ENCODE data around the gene ARSG. TPM values are rescaled to one million over a fixed set of nuclear protein-coding genes. Genes with fewer than 3 reads are reported as not detected.

ARSG gene
- total and polyA plus RNA-seq, 2 of the 13 experiments (the other 11 are each of a cell fraction or from before 2014, with no cell fraction given) = 3.7 to 15.2 TPM

- peak; percentile 8; the same call in 1 of the 2 replicates for TF ChIP-seq THRA (CRISPR knock-in tag; IDR thresholded peaks at IDR 0.05; ENCODE audit: borderline replicate concordance)
- no peak for TF ChIP-seq PREB (CRISPR knock-in tag; IDR thresholded peaks at IDR 0.05)
- no peak for TF ChIP-seq MAF1 (CRISPR knock-in tag; IDR thresholded peaks at IDR 0.05; ENCODE audit: borderline replicate concordance)
- TF ChIP-seq MLLT10 (CRISPR knock-in tag; IDR thresholded peaks at IDR 0.05) = no peak
- 0 out of 2 replicates have a peak, but pooled peaks have one; percentile 11 for TF ChIP-seq NCOA2 (CRISPR knock-in tag; IDR thresholded peaks at IDR 0.05)
- TF ChIP-seq ELF3 (CRISPR knock-in tag; IDR thresholded peaks at IDR 0.05) = peak; percentile 51
- TF ChIP-seq ZBTB26 (CRISPR knock-in tag; IDR thresholded peaks at IDR 0.05; ENCODE audit: borderline replicate concordance) = peak; percentile 83; the same call in 1 of the 2 replicates
- TF ChIP-seq ZNF205 (CRISPR knock-in tag; IDR thresholded peaks at IDR 0.05) = no peak
- 0 out of 2 replicates have a peak, but pooled peaks have one; percentile 52 for TF ChIP-seq MIER3 (CRISPR knock-in tag; IDR thresholded peaks at IDR 0.05; ENCODE audit: borderline replicate concordance)
- TF ChIP-seq USF2 (IDR thresholded peaks at IDR 0.05; ENCODE audit: low read depth, low read length) = no peak
- no peak for TF ChIP-seq USF2 (CRISPR knock-in tag; IDR thresholded peaks at IDR 0.05; ENCODE audit: borderline replicate concordance)
- TF ChIP-seq ZNF318 (CRISPR knock-in tag; IDR thresholded peaks at IDR 0.05) = 0 out of 2 replicates have a peak, but pooled peaks have one; percentile 58
- no peak for TF ChIP-seq KMT2A (CRISPR knock-in tag; IDR thresholded peaks at IDR 0.05)
Observed at GRCh38 chr17:68462381-68463210, 171.3 kb downstream of the ARSG start (continued).
